ENCODE measurements around the gene ISM1. TPM values are rescaled to one million over a fixed set of nuclear protein-coding genes. Genes with fewer than 3 reads are reported as not detected.

ISM1 gene
- total and polyA plus RNA-seq, 2 of the 13 experiments (the other 11 are each of a cell fraction or from before 2014, with no cell fraction given) = 0.40 to 1.4 TPM

DNA sequence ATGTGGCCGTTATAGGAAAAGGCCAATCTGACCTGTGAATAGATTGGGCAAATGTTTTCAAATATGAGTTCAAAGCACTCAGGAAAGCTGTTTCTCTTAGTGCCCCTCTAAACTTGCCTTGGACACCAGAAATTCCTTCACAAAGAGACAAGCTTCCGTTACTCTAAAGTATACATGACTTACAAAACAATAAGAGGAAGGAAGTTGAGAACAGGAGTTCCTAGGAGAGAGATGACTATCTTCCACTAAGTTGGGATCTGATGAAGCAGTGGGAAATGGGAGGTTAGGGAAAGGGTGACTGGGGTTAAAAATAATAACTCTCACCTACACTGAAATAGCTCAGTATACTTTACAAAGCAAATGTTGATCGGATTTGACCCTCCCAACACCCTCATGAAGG, 50.0 kb downstream of the ISM1 start:
- POLR2A ChIA-PET = no interaction called here
- Histone ChIP-seq H3K4me2 (ENCODE audit: low read depth, low read length) (no peak overlapping the region), H4K20me1 (ENCODE audit: insufficient read depth, low read length) (no peaks in the 10 kb centered on the region), H3K4me3 (replicated peaks in 1 of 3; ENCODE audit: insufficient read depth in 1 of 3, low read depth in 2 of 3, low read length in 3 of 3) (no peak overlapping the region), H3K79me2 (ENCODE audit: insufficient read depth, low read length) (no peaks in the 10 kb centered on the region), H3K9ac (ENCODE audit: insufficient read depth, low read depth, low read length) (no peak overlapping the region), H3K27me3 (ENCODE audit: control insufficient read depth in 1 of 2, insufficient read depth in 2 of 2, low read length in 2 of 2) (no peaks in the 10 kb centered on the region), H2AFZ (ENCODE audit: low read length) (no peak overlapping the region), H3K36me3 (replicated peaks in 1 of 2; ENCODE audit: control insufficient read depth in 1 of 2, insufficient read depth in 2 of 2, low read length in 2 of 2) (no peaks in the 10 kb centered on the region), H3K4me1 (ENCODE audit: insufficient read depth, low read length) (no peaks in the 10 kb centered on the region), H3K9me3 (ENCODE audit: low read length) (no peaks in the 10 kb centered on the region), H3K27ac (ENCODE audit: extremely low read length, insufficient read depth, low read length) (no peak overlapping the region)
- whole genome bisulfite sequencing (ENCODE audit: low lambda C conversion rate) = 76% methylated on average over 3 of the region's 3 CpGs
- intact Hi-C loops (cut with micrococcal nuclease; ENCODE audit: unreplicated experiment) = no loop called here
- no peak for TF ChIP-seq DPF2 (CRISPR knock-in tag; IDR thresholded peaks at IDR 0.05; ENCODE audit: borderline replicate concordance, low read depth)
- TF ChIP-seq MXI1 (IDR thresholded peaks at IDR 0.05; ENCODE audit: borderline replicate concordance, low read depth, low read length) = no peak
- no peak for TF ChIP-seq ZNF616 (CRISPR knock-in tag; IDR thresholded peaks at IDR 0.05; ENCODE audit: low read depth)
- no peak for TF ChIP-seq ZBTB49 (CRISPR knock-in tag; IDR thresholded peaks at IDR 0.05; ENCODE audit: borderline replicate concordance)
- TF ChIP-seq ZMAT5 (CRISPR knock-in tag; IDR thresholded peaks at IDR 0.05; ENCODE audit: borderline replicate concordance, low read depth) = no peak
- TF ChIP-seq GLI4 (CRISPR knock-in tag; IDR thresholded peaks at IDR 0.05; ENCODE audit: borderline replicate concordance) = no peak
- TF ChIP-seq, protein P1, sequence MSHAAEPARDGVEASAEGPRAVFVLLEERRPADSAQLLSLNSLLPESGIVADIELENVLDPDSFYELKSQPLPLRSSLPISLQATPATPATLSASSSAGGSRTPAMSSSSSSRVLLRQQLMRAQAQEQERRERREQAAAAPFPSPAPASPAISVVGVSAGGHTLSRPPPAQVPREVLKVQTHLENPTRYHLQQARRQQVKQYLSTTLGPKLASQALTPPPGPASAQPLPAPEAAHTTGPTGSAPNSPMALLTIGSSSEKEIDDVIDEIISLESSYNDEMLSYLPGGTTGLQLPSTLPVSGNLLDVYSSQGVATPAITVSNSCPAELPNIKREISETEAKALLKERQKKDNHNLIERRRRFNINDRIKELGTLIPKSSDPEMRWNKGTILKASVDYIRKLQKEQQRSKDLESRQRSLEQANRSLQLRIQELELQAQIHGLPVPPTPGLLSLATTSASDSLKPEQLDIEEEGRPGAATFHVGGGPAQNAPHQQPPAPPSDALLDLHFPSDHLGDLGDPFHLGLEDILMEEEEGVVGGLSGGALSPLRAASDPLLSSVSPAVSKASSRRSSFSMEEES (CRISPR knock-in tag; IDR thresholded peaks at IDR 0.05) = no peak
- TF ChIP-seq CBX5 (CRISPR knock-in tag; IDR thresholded peaks at IDR 0.05; ENCODE audit: borderline replicate concordance) = no peak
- no TSS peak for BruUV-seq (replicated peaks)
- DNase-seq (ENCODE audit: low spot score) (no peak), ATAC-seq (no peak), FAIRE-seq (no peak)
- CTCF ChIA-PET (ENCODE audit: low intra/inter-chr PET ratio, low total read pairs) = no interaction called here
- in situ Hi-C loops (cut with HindIII; ENCODE audit: extremely low pct_ligation_motif_present, low pct_unique_long_range_greater_than_20kb) = no loop called here

All from HepG2 (cell line).